AG09309 (cell line): ENCODE data around the gene SMARCB1.

Experiments used
- DNase-seq: peaks from one replicate; pipeline ENCODE4 v3.0.0-alpha.2; 2010; ENCODE audit warnings: low read depth
- H3K4me3 ChIP-seq: 2 replicates; pipeline ENCODE4 v1.5.1; 2011; ENCODE audit warnings: mild to moderate bottlenecking, low read depth, low read length, moderate library complexity; ENCODE audit not compliant: control insufficient read depth
- TF ChIP-seq, protein P1 (sequence below): IDR thresholded peaks from 2 replicates; pipeline ENCODE4 v1.5.1; 2011; ENCODE audit warnings: mild to moderate bottlenecking, low read depth, low read length, inconsistent platforms; ENCODE audit not compliant: insufficient read depth, control insufficient read depth; ENCODE audit errors: missing control alignments

Gene SMARCB1

DNA sequence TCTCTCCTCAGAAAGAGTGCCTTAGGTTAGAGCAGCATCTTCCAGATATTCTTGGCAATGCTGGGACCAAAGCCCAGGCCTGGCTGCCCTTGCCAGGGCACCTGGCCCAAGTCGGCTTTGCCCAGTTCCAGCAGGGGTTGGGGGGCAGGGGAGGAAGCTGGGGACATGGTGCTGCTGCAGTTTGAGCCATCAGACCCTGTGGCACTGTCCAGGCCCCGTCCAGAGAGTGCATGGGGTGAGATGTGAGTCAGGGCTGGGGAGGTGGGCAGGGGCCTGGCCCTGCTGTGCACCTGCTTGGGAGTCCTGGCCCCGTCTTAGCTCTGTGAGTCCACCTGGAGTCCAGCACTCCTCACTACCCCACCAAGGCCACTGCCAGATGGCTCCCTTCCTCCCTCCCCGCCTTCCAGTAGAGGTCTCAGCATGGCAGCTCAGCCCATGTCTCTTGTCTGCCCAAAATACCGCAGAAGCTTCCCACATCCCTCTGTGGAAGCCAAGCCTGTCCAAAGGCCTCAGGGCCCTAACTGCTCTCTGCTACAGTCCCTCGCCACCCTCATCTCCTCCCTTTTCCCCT lies 35.4 kb downstream of the SMARCB1 start:
- no peak overlapping the region for H3K4me3 ChIP-seq
- DNase-seq, result no peak
- TF ChIP-seq, protein P1, sequence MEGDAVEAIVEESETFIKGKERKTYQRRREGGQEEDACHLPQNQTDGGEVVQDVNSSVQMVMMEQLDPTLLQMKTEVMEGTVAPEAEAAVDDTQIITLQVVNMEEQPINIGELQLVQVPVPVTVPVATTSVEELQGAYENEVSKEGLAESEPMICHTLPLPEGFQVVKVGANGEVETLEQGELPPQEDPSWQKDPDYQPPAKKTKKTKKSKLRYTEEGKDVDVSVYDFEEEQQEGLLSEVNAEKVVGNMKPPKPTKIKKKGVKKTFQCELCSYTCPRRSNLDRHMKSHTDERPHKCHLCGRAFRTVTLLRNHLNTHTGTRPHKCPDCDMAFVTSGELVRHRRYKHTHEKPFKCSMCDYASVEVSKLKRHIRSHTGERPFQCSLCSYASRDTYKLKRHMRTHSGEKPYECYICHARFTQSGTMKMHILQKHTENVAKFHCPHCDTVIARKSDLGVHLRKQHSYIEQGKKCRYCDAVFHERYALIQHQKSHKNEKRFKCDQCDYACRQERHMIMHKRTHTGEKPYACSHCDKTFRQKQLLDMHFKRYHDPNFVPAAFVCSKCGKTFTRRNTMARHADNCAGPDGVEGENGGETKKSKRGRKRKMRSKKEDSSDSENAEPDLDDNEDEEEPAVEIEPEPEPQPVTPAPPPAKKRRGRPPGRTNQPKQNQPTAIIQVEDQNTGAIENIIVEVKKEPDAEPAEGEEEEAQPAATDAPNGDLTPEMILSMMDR, result no peak

DNA sequence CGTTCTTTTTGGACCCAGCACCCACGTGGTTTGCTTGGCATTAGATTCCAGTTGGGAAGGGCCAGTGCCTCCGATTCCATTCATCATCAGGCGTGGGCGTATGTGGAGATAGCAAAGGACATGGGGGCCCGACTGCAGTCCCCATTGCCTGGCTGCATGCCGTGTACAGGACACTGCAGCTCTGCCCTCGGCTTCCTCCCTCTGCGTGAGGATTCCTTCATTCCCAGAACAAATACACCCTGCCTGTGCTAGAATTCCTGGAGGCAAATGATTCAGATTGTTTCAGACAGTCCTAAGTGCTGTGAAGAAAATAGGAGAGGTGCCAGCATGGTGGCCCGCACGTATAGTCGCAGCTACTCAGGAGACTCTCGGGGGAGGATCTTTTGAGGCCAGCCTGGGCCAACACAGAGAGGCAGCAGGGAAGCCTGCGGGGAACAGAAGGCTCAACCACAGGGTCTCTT lies 36.6 kb downstream of the SMARCB1 start:
- TF ChIP-seq, protein P1, result no peak
- H3K4me3 ChIP-seq, result no peak overlapping the region
- DNase-seq, result no peak

DNA sequence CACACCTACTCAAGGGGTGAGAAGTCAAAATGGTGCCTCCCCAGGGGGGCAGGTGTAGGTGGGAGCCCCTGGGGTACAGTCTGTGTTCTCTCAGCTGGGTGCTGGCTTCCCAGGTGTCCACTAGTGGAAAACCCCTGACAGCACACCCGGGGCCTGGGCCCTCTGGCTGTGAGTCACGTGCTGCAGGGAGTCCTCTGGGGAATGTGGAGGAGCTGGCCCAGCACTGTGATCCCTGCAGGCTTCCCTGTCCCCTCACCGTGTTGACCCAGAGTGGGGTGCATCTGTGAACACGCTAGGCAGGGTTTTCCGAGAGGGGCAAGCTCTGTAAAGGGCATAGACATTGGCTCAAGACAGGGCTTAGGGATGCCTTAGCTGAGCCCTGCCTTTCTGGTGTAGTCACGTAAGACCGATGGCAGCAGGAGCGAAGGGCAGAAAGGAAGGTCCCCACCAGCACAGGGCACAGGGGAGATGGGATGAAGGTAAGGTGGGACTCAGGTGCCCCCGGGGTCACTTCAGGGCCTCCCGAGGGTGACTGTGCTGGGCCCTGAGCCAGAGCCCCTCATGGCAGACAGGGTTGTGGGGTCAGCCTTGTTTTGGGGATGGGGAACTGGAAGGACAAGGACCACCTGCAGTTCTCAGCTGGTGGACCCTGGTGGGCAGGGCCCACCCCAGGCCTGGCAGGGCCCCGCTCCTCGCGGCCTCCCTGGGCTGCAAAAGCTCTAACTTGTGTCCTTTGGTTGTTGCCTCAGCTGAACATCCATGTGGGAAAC lies 37.9 kb downstream of the SMARCB1 start:
- TF ChIP-seq, protein P1, result no peak
- H3K4me3 ChIP-seq, result no peak overlapping the region
- DNase-seq, result no peak

DNA sequence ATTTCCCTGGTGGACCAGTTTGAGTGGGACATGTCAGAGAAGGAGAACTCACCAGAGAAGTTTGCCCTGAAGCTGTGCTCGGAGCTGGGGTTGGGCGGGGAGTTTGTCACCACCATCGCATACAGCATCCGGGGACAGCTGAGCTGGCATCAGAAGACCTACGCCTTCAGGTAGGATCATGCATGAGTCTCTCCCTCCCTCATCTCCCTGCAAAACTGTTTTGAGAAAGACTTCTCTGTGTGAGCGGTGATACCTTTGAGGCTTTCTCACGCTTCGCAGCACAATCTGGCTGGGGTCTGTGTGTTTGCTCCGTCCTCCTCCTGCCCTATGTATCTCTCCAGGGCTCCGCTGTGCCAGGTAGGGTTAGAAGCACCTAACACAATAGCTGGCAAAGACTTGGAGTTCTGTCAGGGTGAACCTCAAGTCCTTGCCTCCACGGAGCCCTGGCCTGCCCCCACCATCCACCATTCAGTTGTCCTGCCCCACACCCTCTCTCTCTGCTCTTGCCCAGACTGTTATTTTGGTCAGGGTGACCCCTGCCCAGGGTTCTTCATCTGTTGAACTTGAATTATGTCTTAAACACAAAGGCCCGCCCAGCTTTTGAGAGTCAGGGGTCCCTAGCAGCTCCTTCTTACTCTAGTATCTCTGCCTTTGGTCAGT lies 38.6 kb downstream of the SMARCB1 start:
- DNase-seq, result no peak
- TF ChIP-seq, protein P1, result no peak
- H3K4me3 ChIP-seq, result no peak overlapping the region

DNA sequence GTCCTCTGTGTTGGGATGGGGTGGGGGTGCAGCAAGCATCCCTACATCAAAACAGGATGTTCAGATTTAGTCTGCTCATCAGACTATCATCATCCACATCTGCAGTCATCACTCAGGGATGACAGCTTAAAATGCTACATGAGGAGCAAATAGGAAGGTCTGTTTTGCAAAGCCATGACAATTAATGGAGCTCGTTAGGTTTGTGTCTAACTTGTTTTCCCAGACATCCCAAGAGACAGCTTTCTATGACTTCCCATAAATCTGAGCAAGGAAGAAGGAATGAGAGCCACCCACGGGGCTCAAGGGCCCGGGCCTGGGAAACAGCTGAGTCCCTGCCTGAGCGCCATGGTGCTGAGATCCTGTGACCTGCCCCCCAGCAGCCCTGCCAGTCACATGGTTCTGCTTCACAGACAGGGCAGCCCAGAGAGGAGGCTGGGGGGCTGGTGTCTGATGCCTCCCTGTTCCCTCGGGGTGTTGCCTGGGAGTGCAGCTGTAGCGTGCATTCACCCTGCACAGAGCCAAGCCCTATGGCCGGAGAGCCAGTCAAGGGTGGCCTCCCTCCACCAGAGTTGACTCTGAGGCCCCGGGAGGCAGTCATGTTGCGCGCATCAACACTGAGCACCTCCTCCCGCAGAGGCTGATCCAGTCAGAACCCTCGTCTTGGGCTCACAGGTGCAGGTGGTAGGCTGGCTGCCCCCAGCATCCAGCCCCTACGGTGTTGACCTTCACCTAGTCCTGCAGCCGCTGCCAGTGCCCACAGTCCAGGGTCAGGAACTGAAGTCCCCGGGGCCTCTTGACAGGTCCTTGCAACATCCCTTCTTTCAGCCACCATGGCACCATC lies 40.0 kb downstream of the SMARCB1 start:
- TF ChIP-seq, protein P1, result no peak
- H3K4me3 ChIP-seq, result no peak overlapping the region
- DNase-seq, result no peak

DNA sequence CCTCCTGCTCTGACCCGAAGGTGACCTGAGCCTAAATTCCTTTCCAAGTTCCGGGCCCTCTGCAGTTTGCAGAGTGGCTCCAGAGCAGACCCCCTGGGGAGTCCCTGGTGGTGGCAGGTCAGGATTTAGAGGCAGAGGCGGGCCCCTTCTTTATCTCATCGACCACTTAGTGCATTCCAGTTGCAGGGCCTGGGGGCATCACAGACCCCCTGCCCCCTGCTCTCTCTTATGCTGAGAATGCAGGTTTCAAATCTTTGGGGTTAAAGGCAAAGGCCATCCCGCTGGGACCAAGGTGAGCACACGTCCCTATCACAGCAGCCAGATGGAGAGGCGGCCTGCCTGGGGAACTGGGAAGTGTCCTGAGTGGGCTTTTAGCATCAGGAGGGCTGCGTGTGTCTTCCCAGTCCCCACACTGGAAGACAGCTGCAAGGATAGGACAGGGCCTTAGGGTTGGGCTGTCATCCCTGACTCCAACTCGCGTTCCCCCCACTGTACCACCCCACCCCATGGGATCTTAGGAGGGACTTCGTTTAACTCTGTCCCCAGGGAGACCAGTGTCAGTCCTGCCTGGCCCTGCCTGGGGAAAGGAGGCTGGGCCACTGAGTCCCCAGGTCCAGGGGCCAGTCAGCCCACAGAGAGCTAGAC lies 40.7 kb downstream of the SMARCB1 start:
- TF ChIP-seq, protein P1, result no peak
- H3K4me3 ChIP-seq, result no peak overlapping the region
- DNase-seq, result no peak
